Smooth muscle cell (in vitro differentiated cells): Measurements from ENCODE around the gene ATP1B2. TPM values are rescaled to one million over a fixed set of nuclear protein-coding genes. Genes with fewer than 3 reads are reported as not detected.
"Not testable (repeated sequence)": the region's sequence is repeated elsewhere in the genome, so short reads cannot be mapped to it uniquely, and the experiment has no call there.

Experiments used
- DNase-seq: peaks from one replicate; lab custom pipeline; 2025; ENCODE audit not compliant: unreplicated experiment; lab: John Stamatoyannopoulos, UW
- H2AFZ ChIP-seq: fragments of 200-600 bp; sonication (generic); 2 replicates; pipeline ENCODE4 v1.6.0; 2016; ENCODE audit warnings: antibody characterized with exemption, low read depth, mild to moderate bottlenecking
- H3F3A ChIP-seq: fragments of 200-600 bp; sonication (generic); 2 replicates; pipeline ENCODE4 v1.6.0; 2017; ENCODE audit warnings: antibody characterized with exemption, low read depth
- H3K27ac ChIP-seq: fragments of 200-600 bp; sonication (generic); 2 replicates; pipeline ENCODE4 v1.5.1; 2016; ENCODE audit warnings: low read depth, mild to moderate bottlenecking
- H3K27me3 ChIP-seq: fragments of 200-600 bp; sonication (generic); 2 replicates; pipeline ENCODE4 v1.6.1; 2016; ENCODE audit warnings: low read depth, mild to moderate bottlenecking
- H3K36me3 ChIP-seq: fragments of 200-600 bp; sonication (generic); 2 replicates; pipeline ENCODE4 v1.5.1; 2016; ENCODE audit warnings: low read depth
- H3K4me1 ChIP-seq: fragments of 200-600 bp; sonication (generic); 2 replicates; pipeline ENCODE4 v1.5.1; 2016; ENCODE audit warnings: low read depth
- H3K4me2 ChIP-seq: fragments of 200-600 bp; sonication (generic); 2 replicates; pipeline ENCODE4 v1.6.0; 2016; ENCODE audit warnings: mild to moderate bottlenecking
- H3K4me3 ChIP-seq: fragments of 200-600 bp; sonication (generic); 2 replicates; pipeline ENCODE4 v1.5.1; 2016; ENCODE audit warnings: mild to moderate bottlenecking
- H3K79me2 ChIP-seq: fragments of 200-600 bp; sonication (generic); 2 replicates; pipeline ENCODE4 v1.6.0; 2016; ENCODE audit warnings: low read depth, mild to moderate bottlenecking
- H3K9ac ChIP-seq: fragments of 200-600 bp; sonication (generic); 2 replicates; pipeline ENCODE4 v1.6.0; 2016; ENCODE audit warnings: low read depth
- H3K9me3 ChIP-seq: fragments of 200-600 bp; sonication (generic); replicated peaks from 2 replicates; pipeline ENCODE4 v1.5.1; 2016; ENCODE audit warnings: low read depth
- H4K20me1 ChIP-seq: fragments of 200-600 bp; sonication (generic); 2 replicates; pipeline ENCODE4 v1.6.0; 2016; ENCODE audit warnings: low read depth
- CTCF ChIP-seq: fragments of 200-600 bp; sonication (generic); IDR thresholded peaks from 2 replicates; pipeline ENCODE4 v1.5.1; 2017; ENCODE audit warnings: borderline replicate concordance, mild to moderate bottlenecking, antibody characterized with exemption; ENCODE audit not compliant: insufficient read depth, poor library complexity, severe bottlenecking
- WGBS: methylation state at CpG from one replicate; pipeline ENCODE4 v1.1.7; 2016; ENCODE audit warnings: low lambda C conversion rate; 5-methylcytosine and 5-hydroxymethylcytosine counted together
- polyA plus RNA-seq: library from polyadenylated mRNA; unstranded; fragments of >200 nt; fragmentation: Nextera tagmentation; extraction: Ambion mirVana; gene quantifications from 2 replicates; pipeline ENCODE4 v1.2.1, GENCODE V29; 2016
- total RNA-seq: library from RNA; depleted of rRNA; stranded (reverse); fragments of >200 nt; gene quantifications from 2 replicates; pipeline ENCODE4 v1.2.3, GENCODE V29; 2014

ATP1B2 gene
- total and polyA plus RNA-seq, 2 experiments from 2014 or later = 0.85 to 4.4 TPM

- Histone ChIP-seq H3K4me3 (no peak overlapping the region), H3F3A (no peaks in the 10 kb centered on the region), H3K4me1 (no peaks in the 10 kb centered on the region), H3K4me2 (peak overlapping the region; percentile 52), H3K9me3 (no peaks in the 10 kb centered on the region), H3K79me2 (no peaks in the 10 kb centered on the region), H3K9ac (no peak overlapping the region), H4K20me1 (no peaks in the 10 kb centered on the region), H3K36me3 (no peaks in the 10 kb centered on the region), H3K27me3 (no peaks in the 10 kb centered on the region), H2AFZ (peak overlapping the region; percentile 54), H3K27ac (no peak overlapping the region)
- WGBS = 49% methylated on average over 5 of the region's 5 CpGs
- TF ChIP-seq CTCF = peak; percentile 50
- DNase-seq = peak; percentile 29
Observed at GRCh38 chr17:7634384-7634783, 16.3 kb upstream of the ATP1B2 start.

- no peak overlapping the region for H3K9ac ChIP-seq
- no peak overlapping the region for H3K27ac ChIP-seq
- no peaks in the 10 kb centered on the region for H4K20me1 ChIP-seq
- H3K27me3 ChIP-seq = no peaks in the 10 kb centered on the region
- DNase-seq = no peak
- no peaks in the 10 kb centered on the region for H3K9me3 ChIP-seq
- no peaks in the 10 kb centered on the region for H3K36me3 ChIP-seq
- no peak for TF ChIP-seq CTCF
- H3K79me2 ChIP-seq = no peaks in the 10 kb centered on the region
- no peaks in the 10 kb centered on the region for H3F3A ChIP-seq
- no peak overlapping the region for H2AFZ ChIP-seq
- H3K4me3 ChIP-seq = no peak overlapping the region
- no peaks in the 10 kb centered on the region for H3K4me1 ChIP-seq
- WGBS = 86% methylated on average over 3 of the region's 5 CpGs
- no peak overlapping the region for H3K4me2 ChIP-seq
Observed at GRCh38 chr17:7636163-7636562, 14.6 kb upstream of the ATP1B2 start.

- H3K4me2 ChIP-seq = no peak overlapping the region
- no peaks in the 10 kb centered on the region for H4K20me1 ChIP-seq
- no peaks in the 10 kb centered on the region for H3K4me1 ChIP-seq
- no peak overlapping the region for H2AFZ ChIP-seq
- H3K9ac ChIP-seq = no peak overlapping the region
- TF ChIP-seq CTCF = no peak
- H3K36me3 ChIP-seq = no peaks in the 10 kb centered on the region
- 97% methylated on average over 23 of the region's 26 CpGs for WGBS
- no peaks in the 10 kb centered on the region for H3K9me3 ChIP-seq
- no peaks in the 10 kb centered on the region for H3K79me2 ChIP-seq
- no peak overlapping the region for H3K27ac ChIP-seq
- no peak overlapping the region for H3K4me3 ChIP-seq
- H3K27me3 ChIP-seq = no peaks in the 10 kb centered on the region
- no peak for DNase-seq
- no peaks in the 10 kb centered on the region for H3F3A ChIP-seq
Observed at GRCh38 chr17:7640783-7641182, 9.9 kb upstream of the ATP1B2 start.

- not testable (repeated sequence) for H3K9ac ChIP-seq, H3K27ac ChIP-seq, DNase-seq, H3F3A ChIP-seq, H3K4me3 ChIP-seq, H3K27me3 ChIP-seq, H2AFZ ChIP-seq, H3K9me3 ChIP-seq, H3K4me1 ChIP-seq, H4K20me1 ChIP-seq, H3K36me3 ChIP-seq, H3K4me2 ChIP-seq, H3K79me2 ChIP-seq
- 49% methylated on average over 7 of the region's 7 CpGs for WGBS
Observed at GRCh38 chr17:7641635-7642034, 9.1 kb upstream of the ATP1B2 start.
